ENCODE data around the gene COMT. TPM values are rescaled to one million over a fixed set of nuclear protein-coding genes. Genes with fewer than 3 reads are reported as not detected.

Gene COMT
- total RNA-seq, 1 donor from 2014 or later, result 186 TPM

DNA sequence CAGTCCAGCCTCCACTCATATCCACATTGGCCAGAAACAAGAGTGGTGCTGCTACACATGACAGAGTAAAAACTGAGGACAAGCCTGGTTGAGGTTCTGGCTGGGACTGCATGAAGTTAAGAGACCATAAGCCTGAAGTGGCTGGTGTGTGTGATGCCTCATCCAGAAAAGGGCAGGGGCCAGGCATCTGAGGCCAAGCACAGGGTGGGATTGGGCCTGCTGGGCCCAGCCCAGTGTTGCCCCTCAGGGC, 49.7 kb downstream of the COMT start:
- Mint-ChIP-seq H3K9me3 (ENCODE audit: low read depth) (no peaks in the 10 kb centered on the region), H3K4me3 (ENCODE audit: unreplicated experiment) (no peak overlapping the region), H3K27me3 (ENCODE audit: low read depth) (no peaks in the 10 kb centered on the region), H3K4me1 (ENCODE audit: low read depth) (peaks cover 38% of the 10 kb centered on the region), H3K27ac (ENCODE audit: unreplicated experiment) (peak overlapping the region; percentile 68), H3K36me3 (ENCODE audit: low read depth) (no peaks in the 10 kb centered on the region)
- no peak for DNase-seq (ENCODE audit: low spot score)
- TF ChIP-seq, protein P1, sequence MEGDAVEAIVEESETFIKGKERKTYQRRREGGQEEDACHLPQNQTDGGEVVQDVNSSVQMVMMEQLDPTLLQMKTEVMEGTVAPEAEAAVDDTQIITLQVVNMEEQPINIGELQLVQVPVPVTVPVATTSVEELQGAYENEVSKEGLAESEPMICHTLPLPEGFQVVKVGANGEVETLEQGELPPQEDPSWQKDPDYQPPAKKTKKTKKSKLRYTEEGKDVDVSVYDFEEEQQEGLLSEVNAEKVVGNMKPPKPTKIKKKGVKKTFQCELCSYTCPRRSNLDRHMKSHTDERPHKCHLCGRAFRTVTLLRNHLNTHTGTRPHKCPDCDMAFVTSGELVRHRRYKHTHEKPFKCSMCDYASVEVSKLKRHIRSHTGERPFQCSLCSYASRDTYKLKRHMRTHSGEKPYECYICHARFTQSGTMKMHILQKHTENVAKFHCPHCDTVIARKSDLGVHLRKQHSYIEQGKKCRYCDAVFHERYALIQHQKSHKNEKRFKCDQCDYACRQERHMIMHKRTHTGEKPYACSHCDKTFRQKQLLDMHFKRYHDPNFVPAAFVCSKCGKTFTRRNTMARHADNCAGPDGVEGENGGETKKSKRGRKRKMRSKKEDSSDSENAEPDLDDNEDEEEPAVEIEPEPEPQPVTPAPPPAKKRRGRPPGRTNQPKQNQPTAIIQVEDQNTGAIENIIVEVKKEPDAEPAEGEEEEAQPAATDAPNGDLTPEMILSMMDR (IDR thresholded peaks at IDR 0.05), result no peak

DNA sequence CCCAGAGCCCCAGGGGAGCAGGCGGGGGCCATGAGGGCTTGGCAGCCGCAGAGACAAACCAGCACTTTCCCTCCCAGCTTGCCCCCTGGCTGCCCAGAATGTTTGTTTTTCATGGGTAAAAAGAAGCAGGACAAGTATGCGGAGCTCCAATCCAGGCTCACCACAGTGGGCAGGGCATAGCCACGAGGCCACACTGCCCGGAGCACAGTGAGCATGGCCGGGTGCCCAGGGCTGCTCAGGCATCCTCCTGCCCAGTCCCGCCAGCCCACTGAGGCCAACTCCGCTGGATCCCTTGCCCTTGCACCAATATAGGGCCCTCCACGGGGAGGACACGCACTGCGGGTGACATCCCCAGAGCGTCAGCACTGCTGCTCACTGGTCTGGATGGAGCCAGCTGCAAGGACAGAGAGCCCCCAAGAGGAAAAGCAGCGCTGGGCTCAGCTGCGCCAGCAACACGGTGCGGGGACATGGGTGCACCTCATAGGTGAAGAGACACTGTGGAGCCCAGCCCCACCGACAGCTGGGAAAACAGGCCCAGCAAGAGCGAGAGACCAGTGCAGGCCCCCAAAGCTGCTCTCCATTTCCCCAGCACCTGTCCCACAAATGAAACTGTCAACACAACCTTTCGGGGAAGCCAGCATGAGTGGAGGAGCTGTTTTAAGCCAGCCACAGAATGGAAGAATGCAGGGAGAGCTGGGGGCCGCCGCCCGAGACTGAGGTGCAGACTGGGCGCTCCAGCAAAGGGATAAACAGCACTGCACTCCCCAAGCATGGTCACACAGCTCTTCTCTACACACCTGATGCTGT, 50.3 kb downstream of the COMT start:
- Mint-ChIP-seq H3K27me3 (ENCODE audit: low read depth) (no peaks in the 10 kb centered on the region), H3K4me3 (ENCODE audit: unreplicated experiment) (no peak overlapping the region), H3K4me1 (ENCODE audit: low read depth) (peaks cover 42% of the 10 kb centered on the region), H3K9me3 (ENCODE audit: low read depth) (no peaks in the 10 kb centered on the region), H3K27ac (ENCODE audit: unreplicated experiment) (peak overlapping the region; percentile 68), H3K36me3 (ENCODE audit: low read depth) (no peaks in the 10 kb centered on the region)
- TF ChIP-seq, protein P1 (IDR thresholded peaks at IDR 0.05), result no peak
- peak; percentile 86 for DNase-seq (ENCODE audit: low spot score)

DNA sequence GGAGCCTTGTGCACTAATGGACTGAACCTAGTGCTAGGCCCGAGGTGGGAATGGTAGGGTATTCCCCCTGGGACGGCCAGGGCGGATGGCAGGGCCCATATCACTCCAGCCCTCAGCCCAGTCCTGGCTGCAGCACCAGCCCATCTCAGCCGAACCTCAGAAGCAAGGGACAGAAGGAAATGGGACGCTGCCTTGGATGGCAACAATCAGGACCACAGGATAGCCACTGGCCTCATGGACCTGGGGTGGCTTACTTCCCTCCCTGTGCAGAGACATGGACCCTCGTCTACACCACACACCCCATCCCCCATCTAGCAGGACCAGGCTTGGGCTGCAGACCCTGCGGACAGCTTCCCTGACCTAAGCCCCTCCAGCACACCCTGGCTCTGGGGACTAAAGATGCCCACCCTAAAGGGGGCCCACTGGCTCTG, 50.9 kb downstream of the COMT start:
- TF ChIP-seq, protein P1 (IDR thresholded peaks at IDR 0.05), result no peak
- Mint-ChIP-seq H3K4me3 (ENCODE audit: unreplicated experiment) (no peak overlapping the region), H3K9me3 (ENCODE audit: low read depth) (no peaks in the 10 kb centered on the region), H3K27ac (ENCODE audit: unreplicated experiment) (no peak overlapping the region), H3K4me1 (ENCODE audit: low read depth) (peaks cover 42% of the 10 kb centered on the region), H3K36me3 (ENCODE audit: low read depth) (no peaks in the 10 kb centered on the region), H3K27me3 (ENCODE audit: low read depth) (no peaks in the 10 kb centered on the region)
- DNase-seq (ENCODE audit: low spot score), result peak; percentile 67

DNA sequence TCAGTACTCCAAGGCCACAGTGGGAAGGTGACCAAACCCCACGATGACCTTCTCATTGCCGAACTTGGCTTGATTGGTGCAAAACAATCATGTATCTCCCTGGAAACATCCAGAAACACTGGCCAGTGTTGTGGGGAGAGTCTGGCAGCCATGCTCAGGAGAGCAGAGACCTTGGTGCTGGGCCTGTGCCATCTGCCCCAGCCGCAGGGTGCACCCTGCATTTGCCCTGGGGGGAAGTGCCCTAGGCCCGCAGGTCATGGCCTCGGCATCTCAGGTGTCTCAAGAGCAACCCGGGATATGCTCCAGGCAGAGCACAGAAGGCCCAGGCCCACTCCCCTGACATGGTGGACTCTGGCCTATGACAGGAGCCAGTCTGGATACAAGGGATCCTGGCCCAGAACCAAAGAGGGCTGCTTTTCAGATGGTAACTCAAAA, 51.4 kb downstream of the COMT start:
- Mint-ChIP-seq H3K4me3 (ENCODE audit: unreplicated experiment) (no peak overlapping the region), H3K27me3 (ENCODE audit: low read depth) (no peaks in the 10 kb centered on the region), H3K9me3 (ENCODE audit: low read depth) (no peaks in the 10 kb centered on the region), H3K27ac (ENCODE audit: unreplicated experiment) (no peak overlapping the region), H3K36me3 (ENCODE audit: low read depth) (no peaks in the 10 kb centered on the region), H3K4me1 (ENCODE audit: low read depth) (peaks cover 42% of the 10 kb centered on the region)
- DNase-seq (ENCODE audit: low spot score), result peak; percentile 69
- TF ChIP-seq, protein P1 (IDR thresholded peaks at IDR 0.05), result no peak

DNA sequence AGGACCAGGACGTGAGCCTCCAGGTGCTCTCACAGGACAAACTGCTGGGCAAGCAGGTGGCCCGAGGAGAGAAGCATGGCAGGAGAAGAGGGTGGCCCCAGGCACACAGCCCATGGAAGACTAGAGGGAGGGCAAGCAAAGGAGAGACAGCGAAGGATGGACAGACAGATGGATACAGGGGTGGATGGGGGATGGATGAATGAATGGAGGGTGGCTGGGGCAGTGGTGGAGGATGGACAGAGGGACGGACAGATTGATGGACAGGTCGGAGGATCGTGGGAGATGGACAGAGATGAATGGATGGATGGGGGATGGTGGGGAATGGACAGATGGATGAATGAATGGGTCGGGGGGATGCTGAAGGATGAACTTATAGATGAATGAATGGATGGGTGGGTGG, 52.4 kb downstream of the COMT start:
- TF ChIP-seq, protein P1 (IDR thresholded peaks at IDR 0.05), result no peak
- DNase-seq (ENCODE audit: low spot score), result no peak
- H3K36me3 Mint-ChIP-seq (ENCODE audit: low read depth), result no peaks in the 10 kb centered on the region
- H3K4me3 Mint-ChIP-seq (ENCODE audit: unreplicated experiment), result no peak overlapping the region
- no peaks in the 10 kb centered on the region for H3K27me3 Mint-ChIP-seq (ENCODE audit: low read depth)
- no peak overlapping the region for H3K27ac Mint-ChIP-seq (ENCODE audit: unreplicated experiment)
- no peaks in the 10 kb centered on the region for H3K9me3 Mint-ChIP-seq (ENCODE audit: low read depth)
- H3K4me1 Mint-ChIP-seq (ENCODE audit: low read depth), result peaks cover 48% of the 10 kb centered on the region

Data from chondrocyte (in vitro differentiated cells).